H9 (cell line): ENCODE results near the gene NACC2. TPM values are rescaled to one million over a fixed set of nuclear protein-coding genes. Genes with fewer than 3 reads are reported as not detected.
A peak's percentile ranks its signal among the peaks of the same experiment; 100 is the strongest.

Experiments used
- DNase-seq: peaks from one replicate; pipeline ENCODE4 v3.0.0-alpha.2; 2017
- H2AFZ ChIP-seq: one replicate; pipeline ENCODE4 v1.6.1; 2013; ENCODE audit warnings: mild to moderate bottlenecking, low read length, control low read depth, moderate library complexity
- H2AK5ac ChIP-seq: 2 replicates; pipeline ENCODE4 v1.6.1; 2013; ENCODE audit warnings: low read length, control low read depth, mixed read lengths; ENCODE audit not compliant: insufficient read length
- H2BK120ac ChIP-seq: one replicate; pipeline ENCODE4 v1.6.1; 2013; ENCODE audit warnings: low read depth, mild to moderate bottlenecking, low read length, control low read depth, inconsistent platforms; ENCODE audit not compliant: poor library complexity, severe bottlenecking
- H2BK12ac ChIP-seq: 2 replicates; pipeline ENCODE4 v1.6.1; 2013; ENCODE audit warnings: low read length, control low read depth, mixed read lengths, low read depth; ENCODE audit not compliant: insufficient read length
- H2BK15ac ChIP-seq: 2 replicates; pipeline ENCODE4 v1.6.1; 2013; ENCODE audit warnings: low read depth, low read length, control low read depth
- H2BK20ac ChIP-seq: one replicate; pipeline ENCODE4 v1.6.1; 2013; ENCODE audit warnings: low read depth, mild to moderate bottlenecking, low read length, control low read depth, inconsistent platforms; ENCODE audit not compliant: poor library complexity, severe bottlenecking
- H2BK5ac ChIP-seq: 2 replicates; pipeline ENCODE4 v1.6.1; 2013; ENCODE audit warnings: low read length, control low read depth, mixed read lengths; ENCODE audit not compliant: insufficient read length
- H3K14ac ChIP-seq: 2 replicates; pipeline ENCODE4 v1.6.1; 2013; ENCODE audit warnings: low read length, control low read depth; ENCODE audit not compliant: insufficient read depth
- H3K18ac ChIP-seq: 2 replicates; pipeline ENCODE4 v1.6.1; 2013; ENCODE audit warnings: low read depth, mild to moderate bottlenecking, mixed read lengths, low read length, control low read depth; ENCODE audit not compliant: insufficient read length
- H3K23ac ChIP-seq: 2 replicates; pipeline ENCODE4 v1.6.1; 2013; ENCODE audit warnings: low read length, control low read depth, mixed read lengths, low read depth; ENCODE audit not compliant: insufficient read length
- H3K23me2 ChIP-seq: 2 replicates; pipeline ENCODE4 v1.6.1; 2013; ENCODE audit warnings: low read depth, mild to moderate bottlenecking, mixed read lengths, low read length, control low read depth; ENCODE audit not compliant: insufficient read length, poor library complexity, severe bottlenecking
- H3K27ac ChIP-seq: 2 replicates; pipeline ENCODE4 v1.5.1; 2013; ENCODE audit warnings: low read length, control low read depth, mixed read lengths, low read depth; ENCODE audit not compliant: insufficient read length
- H3K27me3 ChIP-seq: 2 replicates; pipeline ENCODE4 v1.6.1; 2013; ENCODE audit warnings: low read length, control low read depth, inconsistent platforms; ENCODE audit not compliant: insufficient read depth
- H3K4ac ChIP-seq: 2 replicates; pipeline ENCODE4 v1.6.1; 2013; ENCODE audit warnings: low read depth, mild to moderate bottlenecking, control low read depth, inconsistent platforms, low read length, moderate library complexity
- H3K4me1 ChIP-seq: 2 replicates; pipeline ENCODE4 v1.6.1; 2013; ENCODE audit warnings: low read length, control low read depth, inconsistent platforms; ENCODE audit not compliant: insufficient read depth
- H3K4me2 ChIP-seq: 2 replicates; pipeline ENCODE4 v1.6.1; 2013; ENCODE audit warnings: low read length, control low read depth, mixed read lengths; ENCODE audit not compliant: insufficient read length, insufficient read depth
- H3K56ac ChIP-seq: 2 replicates; pipeline ENCODE4 v1.6.1; 2013; ENCODE audit warnings: low read depth, mild to moderate bottlenecking, mixed read lengths, low read length, control low read depth; ENCODE audit not compliant: insufficient read length
- H3K79me1 ChIP-seq: 2 replicates; pipeline ENCODE4 v1.6.1; 2013; ENCODE audit warnings: low read depth, mild to moderate bottlenecking, moderate library complexity, low read length, control low read depth, inconsistent platforms; ENCODE audit not compliant: insufficient read depth, poor library complexity, severe bottlenecking
- H3K79me2 ChIP-seq: 2 replicates; pipeline ENCODE4 v1.6.1; 2013; ENCODE audit warnings: low read length, control low read depth, inconsistent platforms; ENCODE audit not compliant: insufficient read depth
- H3K9ac ChIP-seq: 2 replicates; pipeline ENCODE4 v1.6.1; 2013; ENCODE audit warnings: low read length, control low read depth, mixed read lengths; ENCODE audit not compliant: insufficient read length; ENCODE audit errors: extremely low read depth
- H3K9me3 ChIP-seq: one replicate; pipeline ENCODE4 v1.6.1; 2013; ENCODE audit warnings: low read depth, low read length, inconsistent platforms; ENCODE audit not compliant: control insufficient read depth
- H3T11ph ChIP-seq: one replicate; pipeline ENCODE4 v1.6.1; 2013; ENCODE audit warnings: mild to moderate bottlenecking, low read length, control low read depth, inconsistent platforms
- H4K20me1 ChIP-seq: one replicate; pipeline ENCODE4 v1.6.1; 2013; ENCODE audit not compliant: control insufficient read depth, insufficient read length, insufficient read depth
- H4K5ac ChIP-seq: 2 replicates; pipeline ENCODE4 v1.6.1; 2013; ENCODE audit warnings: low read depth, mild to moderate bottlenecking, mixed read lengths, low read length, control low read depth; ENCODE audit not compliant: insufficient read length
- H4K8ac ChIP-seq: replicated peaks from 2 replicates; pipeline ENCODE4 v1.6.1; 2013; ENCODE audit warnings: low read length, control low read depth, mixed read lengths, low read depth; ENCODE audit not compliant: insufficient read length
- H4K91ac ChIP-seq: 2 replicates; pipeline ENCODE4 v1.6.1; 2013; ENCODE audit warnings: low read depth, mild to moderate bottlenecking, moderate library complexity, mixed read lengths, low read length, control low read depth; ENCODE audit not compliant: insufficient read length
- H3K27ac Mint-ChIP-seq, 3 experiments: 2 replicates in 2 of 3; 3 replicates in 1 of 3; pipeline ENCODE4 v1.8.0; 2020 to 2021; ENCODE audit warnings: mixed read lengths in 3 of 3, mild to moderate bottlenecking in 1 of 3, moderate library complexity in 1 of 3
- H3K27me3 Mint-ChIP-seq: 2 replicates; pipeline ENCODE4 v1.8.0; 2021; ENCODE audit warnings: low read depth, mild to moderate bottlenecking, moderate library complexity, mixed read lengths
- H3K36me3 Mint-ChIP-seq, 3 experiments: 2 replicates in 2 of 3; 3 replicates in 1 of 3; pipeline ENCODE4 v1.8.0; 2020 to 2021; ENCODE audit warnings: low read depth in 3 of 3, mixed read lengths in 3 of 3; ENCODE audit not compliant: insufficient read depth in 1 of 3
- H3K4me1 Mint-ChIP-seq, 2 experiments: 2 replicates each; pipeline ENCODE4 v1.8.0; 2020; ENCODE audit warnings: mixed read lengths in 2 of 2
- H3K4me3 Mint-ChIP-seq, 2 experiments: 2 replicates in 1 of 2; 3 replicates in 1 of 2; pipeline ENCODE4 v1.8.0; 2020 to 2021; ENCODE audit warnings: mild to moderate bottlenecking in 2 of 2, mixed read lengths in 2 of 2, moderate library complexity in 1 of 2
- H3K9me3 Mint-ChIP-seq, 2 experiments: 2 replicates in 1 of 2; 3 replicates in 1 of 2; pipeline ENCODE4 v1.8.0; 2020; ENCODE audit warnings: mild to moderate bottlenecking in 2 of 2, mixed read lengths in 2 of 2, moderate library complexity in 1 of 2
- CTCF ChIP-seq: fragments of 200-600 bp; sonication (generic); conservative IDR thresholded peaks from 3 replicates; pipeline ENCODE4 v1.8.0; 2021; ENCODE audit warnings: antibody characterized with exemption, mild to moderate bottlenecking
- WGBS: extraction: QIAGEN DNeasy Blood & Tissue Kit; methylation state at CpG from one replicate; pipeline ENCODE4 v1.1.7; 2013; ENCODE audit warnings: missing lambda C conversion rate, low lambda C conversion rate, mixed read lengths; ENCODE audit not compliant: insufficient read length; ENCODE audit errors: extremely low coverage; 5-methylcytosine and 5-hydroxymethylcytosine counted together
- total RNA-seq: library from RNA; stranded (reverse); gene quantifications from 2 replicates; pipeline ENCODE4 v1.2.1, GENCODE V29; 2021

Gene NACC2
- total RNA-seq, 1 experiment from 2014 or later = 11.5 TPM

DNA sequence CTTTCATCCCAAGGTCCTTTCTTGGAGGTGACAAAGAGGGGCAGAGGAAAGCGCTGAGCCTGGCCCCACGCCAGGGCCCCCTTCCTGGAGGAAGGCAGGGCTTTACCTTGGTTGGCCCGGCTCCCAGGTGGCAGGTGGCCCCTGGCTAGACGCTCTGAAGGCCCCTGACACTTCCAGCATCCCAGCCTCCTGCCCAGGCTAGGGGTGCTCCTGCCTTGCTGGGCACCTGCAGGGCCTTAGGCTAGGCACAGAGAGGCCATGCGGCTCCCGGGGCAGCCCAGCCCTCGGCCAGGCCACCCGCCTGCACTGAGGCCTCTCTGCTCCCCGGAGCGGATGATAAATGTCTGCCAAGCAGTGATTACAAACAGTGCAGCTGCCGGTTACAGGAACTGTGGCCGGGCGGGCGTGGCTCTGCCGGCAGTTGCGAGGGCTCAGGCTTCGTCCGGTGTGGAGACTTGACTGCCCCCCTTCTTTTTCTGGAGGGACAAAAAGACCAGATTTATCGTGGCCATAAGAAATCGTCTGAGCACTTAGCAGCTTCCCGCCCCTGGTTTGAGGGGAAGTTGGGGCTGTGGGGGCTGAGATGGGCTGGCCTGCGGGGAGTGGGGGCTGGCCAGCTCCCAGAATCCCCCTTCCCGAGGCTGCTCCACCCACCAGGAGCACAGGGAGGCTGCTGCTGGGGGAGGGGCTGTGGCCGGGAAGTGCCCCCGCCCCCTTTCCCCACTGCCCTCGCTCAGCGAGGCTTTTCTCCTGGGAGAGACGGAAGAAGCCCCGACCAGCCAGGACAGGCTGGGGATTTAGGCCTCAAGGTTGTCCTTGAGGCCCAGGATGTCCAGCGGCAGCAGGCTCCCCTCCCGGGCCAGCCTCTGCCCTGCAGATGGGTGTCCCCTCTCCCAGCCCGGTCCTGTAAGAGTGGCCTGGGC, 102.3 kb downstream of the NACC2 start:
- Histone ChIP-seq H2BK20ac (no peak overlapping the region), H3K14ac (0 out of 2 replicates have a peak overlapping the region, but pooled peaks have one; percentile 59), H2AK5ac (no peak overlapping the region), H3K27me3 (no peaks in the 10 kb centered on the region), H3T11ph (no peak overlapping the region), H4K8ac (no peak overlapping the region), H2AFZ (no peak overlapping the region), H3K23ac (no peak overlapping the region), H4K91ac (no peak overlapping the region), H2BK15ac (no peak overlapping the region), H3K4me1 (no peaks in the 10 kb centered on the region), H3K9me3 (no peaks in the 10 kb centered on the region), H3K79me1 (no peaks in the 10 kb centered on the region), H3K9ac (no peak overlapping the region), H3K56ac (no peak overlapping the region), H2BK12ac (no peak overlapping the region), H3K79me2 (no peaks in the 10 kb centered on the region), H3K27ac (no peak overlapping the region), H4K5ac (no peak overlapping the region), H3K4ac (no peak overlapping the region; the same call in 1 of the 2 replicates), H2BK5ac (no peak overlapping the region), H3K4me2 (peak overlapping the region; percentile 17), H4K20me1 (no peaks in the 10 kb centered on the region), H2BK120ac (no peak overlapping the region), H3K23me2 (no peaks in the 10 kb centered on the region), H3K18ac (peak overlapping the region; percentile 48)
- WGBS = no CpG with 5 or more reads among the region's 32 CpGs
- DNase-seq = peak; percentile 86
- Mint-ChIP-seq H3K4me1 (peaks cover 14 to 40% of the 10 kb centered on the region in 2 experiments), H3K36me3 (no peaks in the 10 kb centered on the region), H3K27me3 (no peaks in the 10 kb centered on the region), H3K9me3 (no peaks in the 10 kb centered on the region; a peak in 1 of 5 replicates), H3K27ac (0 out of 7 replicates have a peak overlapping the region, but pooled peaks of 1 of the 3 experiments have one; percentile 77), H3K4me3 (peak overlapping the region; percentile 48 to 53; a peak in 4 of 5 replicates)
- no peak for TF ChIP-seq CTCF
